HG02763 (cell line): ENCODE measurements around the gene ZFYVE28.
A peak's percentile ranks its signal among the peaks of the same experiment; 100 is the strongest.

Experiments
- ATAC-seq: cut with Tn5 transposase; IDR thresholded peaks from one replicate; pipeline ENCODE4 v1.9.1; 2021; ENCODE audit warnings: mild to moderate bottlenecking, moderate library complexity; ENCODE audit not compliant: unreplicated experiment

Gene ZFYVE28

GRCh38 chr4:2412534-2412884 lies 5.9 kb downstream of the ZFYVE28 start:
- peak; percentile 34 for ATAC-seq

- peak; percentile 32 for ATAC-seq
Measured at GRCh38 chr4:2411786-2412510, 6.5 kb downstream of the ZFYVE28 start.

- no peak for ATAC-seq
Measured at GRCh38 chr4:2409381-2409783, 9.1 kb downstream of the ZFYVE28 start.

- no peak for ATAC-seq
Measured at GRCh38 chr4:2408976-2409375, 9.5 kb downstream of the ZFYVE28 start.

GRCh38 chr4:2408401-2408958 lies 10.0 kb downstream of the ZFYVE28 start:
- ATAC-seq: no peak

DNA sequence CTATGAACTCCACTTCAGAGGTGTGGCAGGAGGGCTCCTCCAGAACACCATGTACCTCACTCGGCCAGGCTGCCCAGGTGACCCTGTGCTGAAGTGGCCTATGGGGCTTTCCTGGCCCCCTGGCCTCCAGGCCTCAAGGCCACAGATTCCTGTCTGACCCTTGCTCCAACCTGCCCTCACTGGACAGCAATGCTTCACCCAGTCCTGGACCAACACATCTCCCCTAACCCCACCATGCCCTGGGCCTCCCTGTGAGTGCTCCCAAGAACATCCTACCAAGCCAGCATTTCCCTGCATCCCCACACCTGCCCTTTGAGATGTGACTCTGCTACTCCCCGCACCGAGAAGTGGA lies 10.5 kb downstream of the ZFYVE28 start:
- ATAC-seq: no peak

DNA sequence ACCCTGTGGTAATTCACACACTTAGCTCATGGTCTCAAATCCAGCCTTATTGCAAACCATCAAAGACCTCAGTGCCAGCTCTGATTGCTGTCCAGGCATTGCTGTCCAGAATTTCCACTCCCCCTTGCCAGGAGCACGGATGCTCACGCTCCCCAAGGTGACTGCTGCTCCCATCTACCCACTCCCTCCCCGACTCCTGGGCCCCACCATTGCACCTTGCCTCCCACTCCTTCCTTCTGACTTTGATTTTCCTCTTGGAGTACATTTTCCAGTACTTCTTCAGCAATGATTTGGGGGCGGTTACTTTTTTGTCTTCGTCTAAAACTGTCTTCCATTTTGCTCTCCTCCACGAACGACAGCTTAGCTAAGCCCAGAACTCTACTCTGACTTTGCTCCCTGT lies 11.5 kb downstream of the ZFYVE28 start:
- ATAC-seq: no peak

GRCh38 chr4:2406406-2406805 lies 12.0 kb downstream of the ZFYVE28 start:
- no peak for ATAC-seq

DNA sequence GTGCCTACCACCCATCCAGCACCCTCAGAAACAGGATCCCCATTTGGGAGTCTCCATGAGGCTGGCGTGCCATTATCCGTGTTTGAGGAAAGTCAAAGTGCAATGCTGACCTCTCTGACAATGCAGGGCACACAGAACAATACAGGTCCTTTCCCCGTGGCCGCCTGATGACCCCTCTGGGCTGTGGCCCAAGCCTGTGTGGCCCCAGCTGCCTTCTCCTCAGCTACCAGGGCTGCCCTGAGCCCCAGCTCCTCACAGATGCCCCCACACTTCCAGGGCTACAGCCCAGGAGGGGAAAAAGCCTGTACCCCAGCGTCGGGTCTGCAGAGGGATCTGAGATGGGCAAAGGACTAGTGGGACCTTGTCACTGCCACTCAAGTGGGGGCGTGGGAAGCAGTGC lies 15.5 kb downstream of the ZFYVE28 start:
- no peak for ATAC-seq

GRCh38 chr4:2402048-2402842 lies 16.2 kb downstream of the ZFYVE28 start:
- no peak for ATAC-seq

GRCh38 chr4:2401610-2401983 lies 16.8 kb downstream of the ZFYVE28 start:
- no peak for ATAC-seq

DNA sequence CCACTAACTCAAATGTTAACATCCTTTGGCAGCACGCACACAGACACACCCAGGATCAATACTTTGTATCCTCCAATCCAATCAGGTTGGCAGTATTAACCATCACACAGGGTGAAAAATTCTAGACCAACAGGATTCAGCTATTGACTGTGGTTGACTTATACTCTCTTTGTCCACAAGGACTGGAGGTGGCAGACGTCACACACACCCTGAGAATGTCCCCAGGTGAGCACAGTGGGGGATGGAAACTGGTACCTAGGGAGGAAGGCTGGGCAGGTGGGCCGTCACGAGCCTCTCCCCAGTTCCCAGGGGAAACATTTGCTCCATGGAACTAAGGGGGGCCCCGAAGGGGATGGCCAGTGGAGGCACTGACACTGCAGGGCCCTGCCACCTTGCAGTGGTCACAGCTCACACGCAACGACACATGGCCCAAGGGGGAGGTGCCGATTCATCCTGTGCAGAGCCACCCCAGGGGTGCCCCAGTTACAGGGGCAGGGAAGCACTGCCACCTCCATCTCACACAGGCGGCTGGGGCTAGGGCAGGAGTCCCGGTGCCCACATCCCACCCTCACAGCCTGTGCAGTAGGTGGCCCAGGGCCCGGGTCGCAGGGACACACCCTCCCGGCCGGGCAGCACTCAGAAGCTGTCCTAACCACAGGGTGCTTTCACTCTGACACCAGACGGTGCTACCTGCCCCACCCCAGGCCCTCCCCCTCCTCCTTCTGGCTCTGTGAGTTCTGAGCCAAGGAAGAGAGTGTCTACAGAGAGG lies 17.4 kb downstream of the ZFYVE28 start:
- ATAC-seq: no peak

DNA sequence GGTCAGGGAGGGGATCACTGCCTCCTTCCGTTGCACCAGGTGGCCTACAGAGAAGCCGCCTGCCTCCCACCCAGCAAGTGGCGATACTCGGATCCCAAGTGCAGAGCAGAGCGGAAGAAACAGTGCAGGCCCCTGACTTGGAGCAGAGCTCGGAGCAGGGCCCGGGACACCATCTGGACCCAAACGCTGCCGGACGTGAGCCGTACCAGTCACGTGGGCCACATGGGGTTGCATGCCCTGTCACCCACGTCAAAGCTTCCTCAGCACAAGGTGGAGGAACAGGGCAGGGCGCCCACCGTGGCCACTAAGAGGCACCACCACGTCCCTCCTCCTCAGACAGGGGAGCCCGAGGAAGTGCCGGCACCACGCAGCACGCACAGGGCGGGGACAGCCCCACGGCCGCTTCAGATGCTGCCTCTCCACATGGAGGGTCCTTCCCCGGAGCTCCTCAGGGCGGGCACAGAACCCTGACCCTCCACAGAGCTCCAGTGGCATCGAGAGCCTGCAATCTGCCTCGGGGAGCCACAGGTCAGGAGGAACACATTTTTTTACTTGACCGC lies 18.7 kb downstream of the ZFYVE28 start:
- ATAC-seq: no peak

DNA sequence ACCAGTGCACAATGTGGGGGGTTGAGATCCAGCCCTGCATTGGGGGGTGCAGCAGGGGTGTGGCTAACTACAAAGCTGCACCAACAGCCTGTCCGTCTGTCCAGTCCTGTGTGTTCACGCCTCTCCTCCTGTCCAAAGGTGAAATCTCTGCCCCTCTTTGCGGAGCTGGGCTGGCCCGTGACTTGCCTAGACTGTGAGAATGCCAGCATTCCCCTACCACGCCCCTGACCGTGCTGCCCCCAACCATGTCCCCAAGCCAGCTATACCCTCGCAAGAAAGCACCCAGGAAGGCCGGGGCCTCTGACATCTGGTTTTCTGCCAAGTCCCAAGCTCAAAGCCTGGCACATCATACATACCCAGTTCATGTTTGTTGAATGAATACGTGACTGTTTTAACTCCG lies 19.2 kb downstream of the ZFYVE28 start:
- ATAC-seq: no peak

DNA sequence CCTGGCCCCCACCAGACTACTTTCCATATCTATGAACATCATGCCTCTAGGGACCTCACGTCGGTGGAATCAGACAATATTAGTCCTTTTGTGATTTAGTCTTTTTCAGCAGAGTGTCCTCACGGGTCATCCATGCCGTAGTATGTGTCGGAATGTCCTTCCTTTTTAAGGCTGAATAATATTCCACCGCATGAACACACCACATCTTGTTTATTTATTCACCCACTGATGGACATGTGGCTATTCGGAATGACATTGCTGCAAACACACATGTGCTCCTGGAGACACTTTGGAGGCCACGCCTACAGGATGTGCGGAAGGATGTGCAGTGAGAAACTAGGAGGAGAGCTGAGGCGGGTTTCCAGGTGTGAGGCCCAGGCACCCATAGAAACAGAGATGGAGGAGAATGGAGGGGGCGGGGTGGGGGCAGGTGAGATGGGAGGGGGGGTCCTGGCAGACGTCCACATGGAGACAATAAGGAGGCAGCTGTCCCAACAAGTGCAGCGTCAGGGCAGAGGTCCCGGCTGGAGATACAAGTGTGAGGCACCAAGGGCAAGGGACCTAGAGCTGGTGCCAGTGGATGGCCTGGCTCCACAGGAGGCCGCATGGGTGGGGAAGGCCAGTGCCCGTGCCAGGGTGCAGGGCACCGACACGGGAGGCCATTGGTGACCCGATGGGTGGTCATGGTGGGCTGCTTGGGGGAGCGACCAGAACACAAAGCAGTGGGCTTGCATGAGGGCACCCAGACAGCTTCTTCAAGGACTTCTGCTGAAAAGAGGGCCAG lies 20.7 kb downstream of the ZFYVE28 start:
- no peak for ATAC-seq

DNA sequence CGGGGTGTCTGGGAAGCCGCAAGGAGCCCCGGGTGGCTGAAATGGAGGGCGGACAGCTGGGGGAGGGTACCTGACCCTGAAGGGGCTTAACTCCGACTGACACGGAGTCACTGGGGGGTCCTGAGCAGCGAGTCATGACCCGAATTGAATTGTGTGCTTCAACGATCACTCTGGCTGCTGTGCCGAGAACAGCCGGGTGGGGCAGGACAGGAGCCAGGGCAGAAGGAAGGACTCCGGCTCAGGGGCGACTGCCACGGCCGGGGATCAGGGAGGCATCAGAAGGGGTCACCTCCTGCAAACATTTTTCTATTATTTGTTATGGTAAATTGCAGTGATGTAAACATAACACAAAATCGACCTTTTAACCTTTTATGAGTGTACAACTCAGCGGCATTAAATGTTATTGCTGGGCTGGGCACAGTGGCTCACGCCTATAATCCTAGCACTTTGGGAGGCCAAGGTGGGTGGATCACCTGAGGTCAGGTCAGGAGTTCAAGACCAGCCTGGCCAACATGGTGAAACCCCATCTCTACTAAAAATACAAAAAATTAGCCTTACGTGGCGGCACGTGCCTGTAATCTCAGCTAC lies 21.6 kb downstream of the ZFYVE28 start:
- no peak for ATAC-seq

DNA sequence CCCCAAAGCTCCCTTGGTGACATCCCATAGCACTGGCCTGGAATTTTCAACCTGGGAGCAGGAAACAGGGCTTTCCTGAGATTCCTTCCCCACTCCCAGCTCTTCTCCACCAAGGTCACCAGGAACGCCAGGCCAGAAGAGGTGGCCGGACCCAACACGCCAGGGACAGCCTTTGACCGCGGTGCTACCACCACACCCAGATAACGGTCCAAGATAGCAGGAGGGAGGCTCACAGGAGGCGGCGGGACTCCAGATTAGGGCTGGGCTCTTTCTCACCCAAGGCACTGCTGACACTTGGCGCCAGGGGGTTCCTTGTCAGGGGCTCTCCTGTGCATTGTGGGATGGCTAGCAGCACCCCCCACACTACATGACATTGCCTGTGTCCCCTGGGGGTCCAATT lies 22.9 kb downstream of the ZFYVE28 start:
- ATAC-seq: no peak

GRCh38 chr4:2395038-2395437 lies 23.4 kb downstream of the ZFYVE28 start:
- ATAC-seq: no peak

DNA sequence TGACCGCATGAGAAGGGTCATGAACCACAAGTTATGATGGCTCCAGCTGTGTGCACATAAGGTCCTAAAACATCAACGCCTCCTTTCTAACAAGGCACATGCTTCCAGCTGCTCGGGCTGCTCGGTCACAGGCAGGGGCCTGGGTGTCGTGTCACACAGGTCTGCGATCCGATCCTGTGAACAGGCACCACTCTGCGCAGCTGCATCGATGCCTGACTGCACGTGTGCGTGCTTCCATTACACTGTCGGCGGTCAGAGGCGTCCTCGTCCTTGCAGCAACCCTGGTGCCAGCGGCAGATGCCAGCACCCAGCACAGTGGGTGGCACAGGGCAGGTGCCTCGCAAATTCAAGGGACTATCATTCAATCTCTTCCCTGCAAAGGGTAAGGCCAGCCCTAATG lies 23.9 kb downstream of the ZFYVE28 start:
- ATAC-seq: no peak
